ENCODE data around the gene PDSS1.
"Not testable (repeated sequence)": the region's sequence is repeated elsewhere in the genome, so short reads cannot be mapped to it uniquely, and the experiment has no call there.

The PDSS1 gene

DNA sequence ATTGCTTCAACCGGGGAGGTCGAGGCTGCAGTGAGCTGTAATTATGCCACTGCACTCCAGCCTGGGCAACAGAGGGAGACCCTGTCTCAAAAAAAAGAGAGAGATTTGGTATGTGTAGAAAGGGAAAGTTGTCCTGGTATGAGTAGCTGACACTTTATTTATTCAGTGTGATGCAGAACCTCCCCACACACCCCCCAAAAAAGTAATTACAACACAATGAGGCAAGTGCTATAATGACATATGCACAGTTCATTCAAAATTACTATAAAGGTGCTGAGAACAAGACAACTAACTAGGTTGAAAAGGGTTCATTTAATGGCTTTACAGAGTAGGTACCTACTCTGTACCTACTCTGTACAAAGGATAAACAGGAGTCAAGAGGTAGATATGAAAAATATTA lies 80.2 kb downstream of the PDSS1 start:
- H3K4me3 Mint-ChIP-seq: no peak overlapping the region
- peaks cover 46% of the 10 kb centered on the region for H3K4me1 Mint-ChIP-seq (ENCODE audit: low read depth)
- H3K27ac Mint-ChIP-seq: peak overlapping the region; percentile 45
- intact Hi-C loops (cut with micrococcal nuclease): no loop called here
- H3K9me3 Mint-ChIP-seq: no peaks in the 10 kb centered on the region
- H3K27me3 Mint-ChIP-seq: no peaks in the 10 kb centered on the region
- H3K36me3 Mint-ChIP-seq (ENCODE audit: low read depth): peaks cover 22% of the 10 kb centered on the region

DNA sequence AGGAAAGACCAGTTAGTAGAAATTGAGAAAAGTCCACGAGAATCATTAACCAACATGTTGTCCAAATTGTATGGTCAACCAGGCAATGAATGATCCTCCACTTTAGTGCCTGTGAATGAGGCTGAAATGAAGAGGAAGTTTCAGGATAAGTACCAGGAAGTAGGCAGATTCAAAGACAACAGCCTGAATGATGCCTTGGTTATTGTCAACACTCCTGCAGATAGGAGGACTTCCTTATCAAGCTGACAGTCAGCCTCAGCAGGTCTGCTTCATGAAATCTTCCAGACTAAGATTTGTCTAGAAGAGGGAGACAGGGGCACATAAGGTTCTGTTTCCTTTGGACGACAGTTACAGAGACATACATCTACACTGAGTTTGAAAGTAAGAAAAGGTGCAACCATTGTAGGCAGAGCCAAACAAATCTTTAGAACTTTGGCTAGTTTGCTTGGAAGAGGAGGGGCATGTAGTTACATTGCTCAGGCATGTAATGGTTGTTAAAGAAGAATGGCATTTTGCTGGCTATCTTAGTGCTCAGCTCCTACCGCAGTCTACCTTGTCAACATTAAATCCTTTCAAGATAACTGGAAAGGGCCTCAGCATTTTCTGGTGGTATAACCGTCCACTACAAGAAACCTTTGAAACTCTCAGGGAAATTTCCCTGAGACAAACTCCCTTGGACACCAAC lies 81.8 kb downstream of the PDSS1 start:
- Mint-ChIP-seq H3K4me3 (no peak overlapping the region), H3K4me1 (ENCODE audit: low read depth) (peaks cover 63% of the 10 kb centered on the region), H3K27me3 (no peaks in the 10 kb centered on the region), H3K27ac (no peak overlapping the region), H3K9me3 (no peaks in the 10 kb centered on the region), H3K36me3 (ENCODE audit: low read depth) (peaks cover 30% of the 10 kb centered on the region)
- intact Hi-C loops (cut with micrococcal nuclease): no loop called here

DNA sequence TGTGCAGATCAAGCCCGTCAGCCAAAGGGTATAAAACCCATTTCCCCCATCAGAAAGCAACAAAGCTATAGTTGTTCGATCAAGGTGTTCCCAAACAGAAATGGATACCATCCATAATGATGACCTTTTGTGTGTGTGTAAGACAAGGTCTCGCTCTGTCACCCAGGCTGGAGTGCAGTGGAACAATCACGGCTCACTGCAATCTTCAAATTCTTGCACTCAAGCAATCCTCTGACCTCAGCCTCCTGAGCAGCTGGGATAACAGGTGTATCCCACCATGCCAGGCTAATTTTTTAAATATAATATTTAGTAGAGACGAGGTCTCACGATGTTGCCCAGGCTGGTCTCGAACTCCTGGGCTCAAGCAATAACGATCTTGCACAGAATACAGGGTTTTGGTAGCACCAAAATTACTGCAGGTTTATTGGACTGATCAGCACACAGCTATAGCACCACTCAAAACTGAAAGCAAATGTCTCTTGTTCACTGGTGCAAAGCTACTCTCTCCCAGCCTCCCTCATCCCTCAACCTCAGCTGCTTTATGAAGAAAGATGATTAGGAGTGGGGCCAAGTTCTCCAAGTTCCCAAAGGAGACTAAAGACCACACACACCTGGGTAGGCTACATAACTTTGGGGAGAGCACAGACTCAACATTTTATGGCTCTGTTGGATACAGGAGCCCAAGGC lies 82.7 kb downstream of the PDSS1 start:
- H3K27me3 Mint-ChIP-seq: no peaks in the 10 kb centered on the region
- peaks cover 28% of the 10 kb centered on the region for H3K36me3 Mint-ChIP-seq (ENCODE audit: low read depth)
- peaks cover 63% of the 10 kb centered on the region for H3K4me1 Mint-ChIP-seq (ENCODE audit: low read depth)
- no peak overlapping the region for H3K4me3 Mint-ChIP-seq
- H3K9me3 Mint-ChIP-seq: no peaks in the 10 kb centered on the region
- intact Hi-C loops (cut with micrococcal nuclease): loop anchor here (5.0 kb wide), 1 partner anchor 43 kb away; no protein-coding TSS in a partner anchor
- peak overlapping the region; percentile 88 for H3K27ac Mint-ChIP-seq

DNA sequence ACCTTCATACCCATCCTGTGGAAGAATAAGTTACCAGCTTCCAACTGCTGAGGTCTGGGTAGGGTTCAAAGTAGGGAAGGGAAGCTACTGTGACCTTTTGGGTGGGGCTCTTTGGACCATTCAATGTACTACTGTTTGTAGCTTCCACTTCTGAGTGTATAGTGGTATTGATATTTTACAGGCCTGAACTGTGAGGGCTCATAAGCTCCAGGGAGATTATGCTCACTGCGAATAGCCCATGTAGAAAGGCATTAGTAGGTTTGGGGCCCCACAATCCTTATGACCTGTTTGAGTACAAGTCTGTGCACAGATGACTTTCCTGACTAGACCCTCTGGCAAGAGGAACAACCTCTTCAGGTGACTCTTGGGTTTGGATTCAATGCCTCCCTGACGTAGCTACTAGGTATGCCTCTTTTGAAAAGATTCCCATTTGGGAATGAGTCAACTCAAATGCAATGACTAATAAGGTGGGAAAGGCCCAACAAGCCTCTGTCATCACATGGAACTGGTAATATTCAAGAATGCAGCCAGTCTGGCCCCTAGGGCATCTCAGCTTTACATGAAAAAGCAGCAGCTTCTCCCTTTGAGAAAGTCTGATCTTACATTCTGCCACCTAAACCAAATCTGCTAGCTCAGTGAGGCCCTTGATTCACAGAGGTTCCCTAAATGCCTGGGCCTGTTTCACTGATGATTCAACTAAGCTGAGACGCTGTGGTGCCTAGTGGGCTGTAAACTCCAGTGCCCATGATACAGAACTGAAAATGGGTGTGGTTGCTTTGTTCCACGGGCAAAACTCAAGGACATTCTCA lies 83.5 kb downstream of the PDSS1 start:
- H3K4me3 Mint-ChIP-seq: no peak overlapping the region
- peak overlapping the region; percentile 88 for H3K27ac Mint-ChIP-seq
- no peaks in the 10 kb centered on the region for H3K9me3 Mint-ChIP-seq
- no peaks in the 10 kb centered on the region for H3K27me3 Mint-ChIP-seq
- H3K4me1 Mint-ChIP-seq (ENCODE audit: low read depth): peaks cover 63% of the 10 kb centered on the region
- H3K36me3 Mint-ChIP-seq (ENCODE audit: low read depth): peaks cover 28% of the 10 kb centered on the region
- intact Hi-C loops (cut with micrococcal nuclease): loop anchor here (5.0 kb wide), 1 partner anchor 44 kb away; no protein-coding TSS in a partner anchor

DNA sequence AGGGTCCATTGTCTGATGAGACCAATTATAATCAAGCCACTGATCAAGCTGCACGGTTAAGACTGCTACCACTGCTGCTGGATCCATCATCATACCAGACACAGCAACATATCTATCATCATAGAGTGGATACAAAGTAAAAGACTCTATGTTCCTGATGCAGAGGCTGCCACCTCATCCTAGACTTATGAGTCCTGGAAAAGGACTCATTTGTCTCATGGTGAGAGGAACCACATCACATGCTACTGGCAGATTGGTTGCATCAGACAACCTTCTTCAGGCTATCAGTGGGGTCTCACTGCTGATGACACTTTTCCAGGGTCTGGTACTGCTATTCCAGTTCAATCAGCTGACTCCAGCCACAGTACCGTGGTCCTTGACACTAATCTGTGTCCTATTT lies 84.3 kb downstream of the PDSS1 start:
- H3K27me3 Mint-ChIP-seq: no peaks in the 10 kb centered on the region
- peaks cover 32% of the 10 kb centered on the region for H3K36me3 Mint-ChIP-seq (ENCODE audit: low read depth)
- peaks cover 68% of the 10 kb centered on the region for H3K4me1 Mint-ChIP-seq (ENCODE audit: low read depth)
- intact Hi-C loops (cut with micrococcal nuclease): loop anchor here (5.0 kb wide), 1 partner anchor 44 kb away; no protein-coding TSS in a partner anchor
- H3K27ac Mint-ChIP-seq: peak overlapping the region; percentile 88
- H3K9me3 Mint-ChIP-seq: no peaks in the 10 kb centered on the region
- no peak overlapping the region for H3K4me3 Mint-ChIP-seq

DNA sequence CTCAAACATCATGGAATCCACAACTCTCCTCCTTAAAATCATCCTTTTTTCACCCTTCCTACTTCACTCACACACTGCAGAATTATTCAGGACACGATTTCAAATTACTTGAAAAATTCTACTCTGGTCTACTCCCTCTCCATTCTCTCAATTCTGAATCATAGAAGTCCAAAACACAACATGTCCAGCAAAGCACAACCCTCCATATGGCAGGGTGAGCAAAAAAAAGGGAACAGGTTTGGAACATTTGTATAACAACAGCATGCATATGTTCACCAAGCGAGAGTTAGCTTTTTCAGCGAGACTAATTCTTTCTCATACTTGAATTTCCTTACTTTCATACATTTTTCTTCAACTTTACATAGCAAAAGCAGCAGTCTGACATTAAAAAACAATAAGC lies 89.9 kb downstream of the PDSS1 start:
- intact Hi-C loops (cut with micrococcal nuclease): no loop called here
- Mint-ChIP-seq H3K4me1 (ENCODE audit: low read depth) (peaks cover 43% of the 10 kb centered on the region), H3K36me3 (ENCODE audit: low read depth) (peaks cover 62% of the 10 kb centered on the region), H3K9me3 (no peaks in the 10 kb centered on the region), H3K27ac (no peak overlapping the region), H3K4me3 (no peak overlapping the region), H3K27me3 (no peaks in the 10 kb centered on the region)

DNA sequence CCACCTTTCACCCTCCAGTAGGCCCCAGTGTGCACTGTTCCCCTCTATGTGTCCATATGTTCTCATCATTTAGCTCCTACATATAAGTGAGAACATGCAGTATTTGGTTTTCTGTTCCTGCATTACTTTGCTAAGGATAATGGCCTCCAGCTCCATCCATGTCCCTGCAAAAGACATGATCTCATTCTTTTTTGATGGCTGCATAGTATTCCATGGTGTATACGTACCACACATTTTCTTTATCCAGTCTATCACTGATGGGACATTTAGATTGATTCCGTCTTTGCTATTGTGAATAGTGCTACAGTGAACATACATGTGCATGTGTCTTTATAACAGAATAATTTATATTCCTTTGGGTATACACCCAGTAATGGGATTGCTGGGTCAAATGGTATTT lies 92.3 kb downstream of the PDSS1 start:
- H3K27me3 Mint-ChIP-seq, H3K27ac Mint-ChIP-seq, H3K4me3 Mint-ChIP-seq, H3K9me3 Mint-ChIP-seq: not testable (repeated sequence)
- Mint-ChIP-seq H3K36me3 (ENCODE audit: low read depth) (peaks cover 54% of the 10 kb centered on the region), H3K4me1 (ENCODE audit: low read depth) (peaks cover 23% of the 10 kb centered on the region)
- intact Hi-C loops (cut with micrococcal nuclease): loop anchor here (10.0 kb wide), 1 partner anchor 65 kb away; no protein-coding TSS in a partner anchor

DNA sequence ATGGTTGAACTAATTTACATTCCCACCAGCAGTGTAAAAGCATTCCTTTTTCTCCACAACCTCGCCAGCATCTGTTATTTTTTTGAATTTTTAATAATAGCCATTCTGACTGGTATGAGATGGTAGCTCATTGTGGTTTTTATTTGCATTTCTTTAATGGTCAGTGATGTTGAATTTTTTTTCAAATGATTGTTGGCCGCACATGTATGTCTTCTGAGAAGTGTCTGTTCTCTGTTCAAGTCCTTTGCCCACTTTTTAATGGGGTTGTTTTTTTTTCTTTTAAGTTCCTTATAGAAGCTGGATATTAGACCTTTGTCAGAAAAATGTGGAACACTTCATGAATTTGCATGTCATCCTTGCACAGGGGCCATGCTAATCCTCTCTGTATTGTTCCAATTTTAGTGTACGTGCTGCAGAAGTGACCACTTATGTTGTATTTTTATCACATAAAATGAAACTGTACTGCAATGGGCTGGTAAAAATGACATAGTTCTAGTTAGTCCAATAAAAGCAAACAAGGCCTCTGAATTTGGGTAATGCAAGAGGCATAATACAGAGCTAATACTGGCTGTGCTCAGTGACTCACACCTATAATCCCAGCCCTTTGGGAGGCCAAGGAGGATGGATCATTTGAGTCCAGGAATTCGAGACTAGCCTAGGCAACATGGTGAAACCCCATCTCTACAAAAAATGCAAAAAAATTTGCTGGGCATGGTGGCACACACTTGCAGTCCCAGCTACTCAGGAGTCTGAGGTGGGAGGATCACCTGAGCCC lies 92.9 kb downstream of the PDSS1 start:
- intact Hi-C loops (cut with micrococcal nuclease): loop anchor here (10.0 kb wide), 1 partner anchor 64 kb away; no protein-coding TSS in a partner anchor
- no peak overlapping the region for H3K4me3 Mint-ChIP-seq
- H3K27ac Mint-ChIP-seq: peak overlapping the region; percentile 64
- H3K4me1 Mint-ChIP-seq (ENCODE audit: low read depth): peaks cover 23% of the 10 kb centered on the region
- no peaks in the 10 kb centered on the region for H3K27me3 Mint-ChIP-seq
- peaks cover 58% of the 10 kb centered on the region for H3K36me3 Mint-ChIP-seq (ENCODE audit: low read depth)
- H3K9me3 Mint-ChIP-seq: peaks cover 4% of the 10 kb centered on the region

DNA sequence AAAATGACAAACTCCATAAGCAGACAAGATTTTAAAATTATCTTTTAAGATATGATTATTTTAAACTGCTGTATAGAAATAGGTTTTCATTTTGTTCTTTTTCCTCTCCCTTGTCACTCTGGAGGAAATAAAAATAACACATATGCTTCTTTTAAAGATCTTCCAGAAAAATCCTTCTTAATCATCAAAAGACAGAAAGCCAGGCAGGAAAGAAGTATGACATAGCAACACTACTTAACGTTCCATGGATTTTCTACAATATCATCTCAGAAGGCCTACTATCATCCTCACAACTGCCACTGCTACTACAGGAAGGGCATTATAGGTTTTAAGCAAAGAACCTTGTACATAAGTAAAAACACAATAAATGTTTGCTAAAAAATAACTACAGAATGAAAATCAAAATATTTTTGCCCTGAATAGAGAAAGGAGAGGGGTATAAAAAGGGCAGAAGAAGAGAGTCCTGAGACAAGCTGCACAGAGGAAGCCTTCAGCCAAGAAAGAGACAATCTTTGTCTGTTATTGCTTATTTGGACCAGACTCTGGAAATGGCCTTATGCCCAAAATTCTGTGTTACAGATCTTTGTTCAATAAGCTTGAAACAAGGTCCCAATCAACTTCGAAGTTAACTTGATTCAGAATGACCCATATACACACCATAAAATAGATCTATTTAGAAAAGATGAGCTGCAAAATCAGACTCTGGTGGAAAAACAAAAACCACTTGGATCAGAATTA lies 95.4 kb downstream of the PDSS1 start:
- H3K4me3 Mint-ChIP-seq: no peak overlapping the region
- no peak overlapping the region for H3K27ac Mint-ChIP-seq
- H3K36me3 Mint-ChIP-seq (ENCODE audit: low read depth): peaks cover 44% of the 10 kb centered on the region
- H3K4me1 Mint-ChIP-seq (ENCODE audit: low read depth): peaks cover 17% of the 10 kb centered on the region
- intact Hi-C loops (cut with micrococcal nuclease): loop anchor here (10.0 kb wide), 1 partner anchor 62 kb away; no protein-coding TSS in a partner anchor
- H3K9me3 Mint-ChIP-seq: peaks cover 11% of the 10 kb centered on the region
- no peaks in the 10 kb centered on the region for H3K27me3 Mint-ChIP-seq

Data from dendritic cell treated with granulocyte-macrophage colony-stimulating factor and Interleukin-4, amounts not matched to agents 40 ng/mL and 50 ng/mL, for 4 days (primary cell).